WERI-Rb-1 (cell line): Measurements from ENCODE around the gene TAS2R43.
"Not testable (repeated sequence)": the region's sequence is repeated elsewhere in the genome, so short reads cannot be mapped to it uniquely, and the experiment has no call there.

Source experiments
- DNase-seq: peaks from one replicate; pipeline ENCODE4 v3.0.0-alpha.2; 2020
- H3K27ac ChIP-seq: fragments of 250-450 bp; sonication (Bioruptor Pico); 2 replicates; pipeline ENCODE4 v1.5.1; 2020; ENCODE audit warnings: mild to moderate bottlenecking, moderate library complexity
- H3K27me3 ChIP-seq: fragments of 250-450 bp; sonication (Bioruptor Pico); 2 replicates; pipeline ENCODE4 v1.5.1; 2021; ENCODE audit warnings: mild to moderate bottlenecking, low read depth, moderate library complexity; ENCODE audit not compliant: insufficient read depth, severe bottlenecking
- H3K36me3 ChIP-seq: fragments of 250-450 bp; sonication (Bioruptor Pico); 2 replicates; pipeline ENCODE4 v1.5.1; 2020; ENCODE audit warnings: mild to moderate bottlenecking, moderate library complexity
- H3K4me3 ChIP-seq: 2 replicates; pipeline ENCODE4 v1.5.1; 2011; ENCODE audit warnings: low read depth, mild to moderate bottlenecking, control low read depth, low read length
- H3K9me3 ChIP-seq: fragments of 250-450 bp; sonication (Bioruptor Pico); 2 replicates; pipeline ENCODE4 v1.5.1; 2021; ENCODE audit warnings: mild to moderate bottlenecking, moderate library complexity; ENCODE audit not compliant: severe bottlenecking
- TF ChIP-seq, protein P1 (sequence below): IDR thresholded peaks from 2 replicates; pipeline ENCODE4 v1.5.1; 2011; ENCODE audit warnings: low read depth, mild to moderate bottlenecking, control low read depth, inconsistent platforms, low read length

Gene TAS2R43

DNA sequence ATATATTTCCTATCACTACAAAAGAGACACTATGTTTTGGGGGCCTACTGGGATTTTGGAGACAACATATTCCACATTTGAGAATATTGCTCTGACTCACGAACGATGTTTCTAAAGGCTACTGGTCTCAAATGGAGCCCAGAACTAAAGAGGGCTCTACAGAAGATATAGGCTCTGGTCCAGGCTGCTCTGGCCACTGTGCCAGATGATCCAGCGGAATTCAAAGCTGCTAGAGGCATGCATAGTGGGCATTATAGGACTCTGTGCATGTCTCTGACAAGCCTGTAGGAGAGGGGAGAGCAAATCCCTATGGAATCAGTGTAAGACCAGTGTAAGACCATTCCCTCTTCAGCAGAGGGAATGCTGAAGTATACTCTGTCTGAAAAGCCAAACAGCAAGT, 38.3 kb upstream of the TAS2R43 start:
- H3K36me3 ChIP-seq = no peaks in the 10 kb centered on the region; the same call in none of the 2 replicates
- no peak for DNase-seq
- no peaks in the 10 kb centered on the region for H3K9me3 ChIP-seq
- H3K4me3 ChIP-seq = no peak overlapping the region
- no peak overlapping the region for H3K27ac ChIP-seq
- TF ChIP-seq, protein P1, sequence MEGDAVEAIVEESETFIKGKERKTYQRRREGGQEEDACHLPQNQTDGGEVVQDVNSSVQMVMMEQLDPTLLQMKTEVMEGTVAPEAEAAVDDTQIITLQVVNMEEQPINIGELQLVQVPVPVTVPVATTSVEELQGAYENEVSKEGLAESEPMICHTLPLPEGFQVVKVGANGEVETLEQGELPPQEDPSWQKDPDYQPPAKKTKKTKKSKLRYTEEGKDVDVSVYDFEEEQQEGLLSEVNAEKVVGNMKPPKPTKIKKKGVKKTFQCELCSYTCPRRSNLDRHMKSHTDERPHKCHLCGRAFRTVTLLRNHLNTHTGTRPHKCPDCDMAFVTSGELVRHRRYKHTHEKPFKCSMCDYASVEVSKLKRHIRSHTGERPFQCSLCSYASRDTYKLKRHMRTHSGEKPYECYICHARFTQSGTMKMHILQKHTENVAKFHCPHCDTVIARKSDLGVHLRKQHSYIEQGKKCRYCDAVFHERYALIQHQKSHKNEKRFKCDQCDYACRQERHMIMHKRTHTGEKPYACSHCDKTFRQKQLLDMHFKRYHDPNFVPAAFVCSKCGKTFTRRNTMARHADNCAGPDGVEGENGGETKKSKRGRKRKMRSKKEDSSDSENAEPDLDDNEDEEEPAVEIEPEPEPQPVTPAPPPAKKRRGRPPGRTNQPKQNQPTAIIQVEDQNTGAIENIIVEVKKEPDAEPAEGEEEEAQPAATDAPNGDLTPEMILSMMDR = no peak
- no peaks in the 10 kb centered on the region for H3K27me3 ChIP-seq

DNA sequence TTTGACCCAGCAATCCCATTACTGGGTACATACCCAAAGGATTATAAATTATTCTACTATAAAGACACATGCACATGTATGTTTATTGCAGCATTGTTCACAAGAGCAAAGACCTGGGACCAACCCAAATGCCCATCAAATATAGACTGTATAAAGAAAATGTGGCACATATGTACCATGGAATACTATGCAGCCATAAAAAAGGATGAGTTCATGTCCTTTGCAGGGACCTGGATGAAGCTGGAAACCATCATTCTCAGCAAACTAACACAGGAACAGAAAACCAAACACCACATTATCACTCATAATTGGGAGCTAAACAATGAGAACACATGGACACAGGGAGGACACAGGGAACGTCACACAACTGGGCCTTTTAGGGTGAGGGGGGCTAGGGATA, 22.0 kb upstream of the TAS2R43 start:
- not testable (repeated sequence) for H3K9me3 ChIP-seq, H3K36me3 ChIP-seq, DNase-seq, H3K27ac ChIP-seq, H3K4me3 ChIP-seq, H3K27me3 ChIP-seq

DNA sequence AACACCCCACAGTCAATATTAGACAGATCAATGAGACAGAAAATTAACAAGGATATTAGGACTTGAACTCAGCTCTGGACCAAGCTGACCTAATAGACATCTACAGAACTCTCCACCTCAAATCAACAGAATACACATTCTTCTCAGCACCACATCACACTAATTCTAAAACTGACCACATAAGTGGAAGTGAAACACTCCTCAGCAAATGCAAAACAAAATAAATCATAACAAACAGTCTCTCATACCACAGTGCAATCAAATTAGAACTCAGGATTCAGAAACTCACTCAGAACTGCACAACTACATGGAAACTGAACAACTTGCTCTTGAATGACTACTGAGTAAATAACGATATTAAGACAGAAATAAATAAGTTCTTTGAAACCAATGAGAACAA, 19.1 kb upstream of the TAS2R43 start:
- not testable (repeated sequence) for H3K4me3 ChIP-seq, H3K9me3 ChIP-seq, DNase-seq, H3K36me3 ChIP-seq, H3K27ac ChIP-seq, H3K27me3 ChIP-seq

DNA sequence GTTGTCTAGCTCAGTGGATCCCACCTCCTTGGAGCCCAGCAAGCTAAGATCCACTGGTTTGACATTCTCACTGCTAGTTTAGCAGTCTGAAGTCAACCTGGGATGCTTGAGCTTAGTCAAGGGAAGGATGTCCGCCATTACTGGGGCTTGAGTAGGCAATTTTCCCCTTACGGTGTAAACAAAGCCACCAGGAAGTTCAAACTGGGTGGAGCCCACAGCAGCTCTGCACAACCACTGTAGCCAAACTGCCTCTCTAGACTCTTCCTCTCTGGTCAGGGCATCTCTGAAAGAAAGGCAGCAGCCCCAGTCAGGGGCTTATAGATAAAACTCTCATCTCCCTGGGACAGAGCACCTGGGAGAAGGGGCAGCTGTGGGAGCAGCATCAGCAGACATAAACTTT, 16.7 kb upstream of the TAS2R43 start:
- H3K9me3 ChIP-seq = no peaks in the 10 kb centered on the region
- no peak overlapping the region for H3K27ac ChIP-seq
- TF ChIP-seq, protein P1 = no peak

DNA sequence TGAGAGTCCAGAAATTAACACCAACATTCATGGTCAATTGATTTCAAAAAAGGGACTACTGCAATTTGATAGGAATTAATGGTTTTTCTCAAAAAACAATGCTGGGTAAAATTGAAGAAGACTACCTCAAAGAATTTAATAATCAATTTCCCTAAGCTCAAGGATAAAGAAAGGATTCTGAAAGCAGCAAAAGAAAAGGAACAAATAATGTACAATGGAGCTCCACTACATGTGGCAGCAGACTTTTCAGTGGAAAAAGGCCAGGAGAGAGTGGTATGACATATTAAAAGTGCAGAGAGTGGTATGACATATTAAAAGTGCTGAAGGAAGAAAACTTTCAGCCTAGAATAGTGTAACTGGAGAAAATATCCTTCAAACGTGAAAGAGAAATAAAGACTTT, 15.6 kb upstream of the TAS2R43 start:
- DNase-seq = no peak
- TF ChIP-seq, protein P1 = no peak
- no peaks in the 10 kb centered on the region for H3K9me3 ChIP-seq
- H3K4me3 ChIP-seq = no peak overlapping the region
- H3K36me3 ChIP-seq = no peaks in the 10 kb centered on the region; the same call in 1 of the 2 replicates
- no peaks in the 10 kb centered on the region for H3K27me3 ChIP-seq
- H3K27ac ChIP-seq = no peak overlapping the region

More for the DNA sequence above, 16.7 kb upstream of the TAS2R43 start:
- Histone ChIP-seq H3K36me3 (no peaks in the 10 kb centered on the region; the same call in 1 of the 2 replicates), H3K4me3 (no peak overlapping the region), H3K27me3 (no peaks in the 10 kb centered on the region)
- no peak for DNase-seq

DNA sequence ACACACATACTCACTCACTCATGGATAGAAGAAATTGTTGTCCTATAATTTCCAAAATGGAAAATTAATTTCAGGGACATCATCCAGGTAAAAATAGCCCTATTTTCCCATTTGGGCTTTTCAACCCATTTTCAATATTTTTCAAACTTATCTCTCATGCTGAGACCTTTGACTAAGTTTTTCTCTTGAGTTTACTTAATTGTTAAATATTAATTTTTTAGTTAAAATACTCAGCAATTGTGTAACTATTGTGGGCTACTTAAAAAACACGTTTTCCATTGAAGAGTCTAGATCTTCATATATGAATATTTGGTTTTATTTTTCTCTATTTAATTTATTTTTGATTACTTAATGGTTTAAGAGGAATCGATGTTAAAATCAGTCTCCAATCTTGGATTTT, 14.2 kb upstream of the TAS2R43 start:
- Histone ChIP-seq H3K27ac (no peak overlapping the region), H3K27me3 (no peaks in the 10 kb centered on the region), H3K9me3 (no peaks in the 10 kb centered on the region), H3K4me3 (no peak overlapping the region), H3K36me3 (no peaks in the 10 kb centered on the region; the same call in 1 of the 2 replicates)
- TF ChIP-seq, protein P1 = no peak
- DNase-seq = no peak

DNA sequence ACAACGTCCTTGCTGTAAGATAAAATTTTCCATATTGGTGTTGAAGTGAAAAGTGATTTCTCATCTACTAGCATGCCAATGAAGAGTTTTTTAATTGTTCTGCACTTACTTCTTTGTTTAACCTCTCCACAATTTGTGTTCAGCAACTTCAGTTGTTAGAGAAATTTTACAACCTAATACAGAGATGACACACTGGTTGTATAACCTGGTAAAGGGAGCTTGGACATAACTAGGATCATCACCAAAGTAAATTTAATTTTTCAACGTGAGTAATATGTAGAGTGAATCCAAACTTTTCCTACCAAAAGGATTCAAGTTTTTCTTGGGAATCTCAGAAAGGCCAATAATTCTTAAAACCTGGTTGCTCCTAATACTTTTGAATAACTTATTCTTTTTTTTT, 13.4 kb upstream of the TAS2R43 start:
- TF ChIP-seq, protein P1 = no peak
- H3K36me3 ChIP-seq = no peaks in the 10 kb centered on the region; the same call in none of the 2 replicates

DNA sequence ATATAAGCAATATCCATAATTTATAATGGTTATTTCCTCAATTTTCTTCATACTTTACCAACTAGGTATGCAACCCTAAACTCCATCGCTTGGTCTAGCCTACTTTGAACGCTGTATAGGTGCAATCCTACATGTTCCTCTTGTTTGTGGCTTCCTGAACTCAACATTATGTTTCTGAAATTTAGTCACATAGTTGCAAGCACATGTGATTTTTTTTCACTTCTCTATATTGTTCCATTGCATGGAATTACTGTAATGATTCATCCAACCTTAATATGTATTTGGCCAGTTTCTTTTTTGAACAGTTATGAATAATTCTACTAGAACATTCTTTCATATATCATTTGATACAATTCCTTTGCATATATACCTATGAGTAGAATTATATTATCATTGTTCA, 2.8 kb upstream of the TAS2R43 start:
- not testable (repeated sequence) for H3K36me3 ChIP-seq, H3K27ac ChIP-seq, H3K27me3 ChIP-seq, H3K9me3 ChIP-seq, H3K4me3 ChIP-seq, DNase-seq

More for the DNA sequence above, 13.4 kb upstream of the TAS2R43 start:
- H3K27me3 ChIP-seq = no peaks in the 10 kb centered on the region
- no peaks in the 10 kb centered on the region for H3K9me3 ChIP-seq
- DNase-seq = no peak
- H3K27ac ChIP-seq = no peak overlapping the region
- H3K4me3 ChIP-seq = no peak overlapping the region
